Measurements from ENCODE around the gene PRKAG2.

The PRKAG2 gene

GRCh38 chr7:151866028-151866427 is 10.9 kb downstream of the PRKAG2 start:
- no peak for DNase-seq (ENCODE audit: low spot score)

GRCh38 chr7:151865070-151865670 is 11.7 kb downstream of the PRKAG2 start:
- no peak for DNase-seq (ENCODE audit: low spot score)

GRCh38 chr7:151864561-151864960 is 12.4 kb downstream of the PRKAG2 start:
- no peak for DNase-seq (ENCODE audit: low spot score)

- no peak for DNase-seq (ENCODE audit: low spot score)
Observed at GRCh38 chr7:151864081-151864480, 12.8 kb downstream of the PRKAG2 start.

- no peak for DNase-seq (ENCODE audit: low spot score)
Observed at GRCh38 chr7:151863386-151864079, 13.4 kb downstream of the PRKAG2 start.

GRCh38 chr7:151862606-151863381 is 14.1 kb downstream of the PRKAG2 start:
- no peak for DNase-seq (ENCODE audit: low spot score)

GRCh38 chr7:151861881-151862280 is 15.0 kb downstream of the PRKAG2 start:
- no peak for DNase-seq (ENCODE audit: low spot score)

- DNase-seq (ENCODE audit: low spot score), result no peak
Observed at GRCh38 chr7:151860771-151861170, 16.1 kb downstream of the PRKAG2 start.

GRCh38 chr7:151859948-151860685 is 16.8 kb downstream of the PRKAG2 start:
- no peak for DNase-seq (ENCODE audit: low spot score)

GRCh38 chr7:151859111-151859947 is 17.6 kb downstream of the PRKAG2 start:
- no peak for DNase-seq (ENCODE audit: low spot score)

GRCh38 chr7:151858456-151858855 is 18.5 kb downstream of the PRKAG2 start:
- no peak for DNase-seq (ENCODE audit: low spot score)

- no peak for DNase-seq (ENCODE audit: low spot score)
Observed at GRCh38 chr7:151857866-151858450, 19.0 kb downstream of the PRKAG2 start.

GRCh38 chr7:151857412-151857811 is 19.5 kb downstream of the PRKAG2 start:
- no peak for DNase-seq (ENCODE audit: low spot score)

GRCh38 chr7:151856516-151856915 is 20.4 kb downstream of the PRKAG2 start:
- no peak for DNase-seq (ENCODE audit: low spot score)

- no peak for DNase-seq (ENCODE audit: low spot score)
Observed at GRCh38 chr7:151856098-151856497, 20.8 kb downstream of the PRKAG2 start.

GRCh38 chr7:151854720-151855071 is 22.2 kb downstream of the PRKAG2 start:
- DNase-seq (ENCODE audit: low spot score), result no peak

GRCh38 chr7:151853896-151854719 is 22.8 kb downstream of the PRKAG2 start:
- DNase-seq (ENCODE audit: low spot score), result no peak

GRCh38 chr7:151852486-151853396 is 24.2 kb downstream of the PRKAG2 start:
- DNase-seq (ENCODE audit: low spot score), result no peak

GRCh38 chr7:151851782-151852181 is 25.1 kb downstream of the PRKAG2 start:
- DNase-seq (ENCODE audit: low spot score), result no peak
